Esophagus muscularis mucosa (tissue), 4 donors: ENCODE measurements around the gene TRIM41. TPM values are rescaled to one million over a fixed set of nuclear protein-coding genes. Genes with fewer than 3 reads are reported as not detected.

Source experiments
- DNase-seq: peaks from one replicate; pipeline ENCODE4 v3.0.0-alpha.2; 2017; ENCODE audit errors: extremely low spot score
- H3K27ac ChIP-seq, 4 donors: fragments of 200-600 bp; sonication (generic); replicated peaks in 1 of 4; 1 replicate in 3 of 4; 2 replicates in 1 of 4; pipeline ENCODE4 v1.5.1; 2016 to 2019; ENCODE audit warnings: mild to moderate bottlenecking in 1 of 4
- H3K27me3 ChIP-seq, 4 donors: fragments of 200-600 bp; sonication (generic); one replicate each; pipeline versions ENCODE4 v1.5.1 to v1.6.0; 2016 to 2019
- H3K36me3 ChIP-seq, 4 donors: fragments of 200-600 bp; sonication (generic); one replicate each; pipeline ENCODE4 v1.5.1; 2016 to 2019
- H3K4me1 ChIP-seq, 4 donors: fragments of 200-600 bp; sonication (generic); one replicate each; pipeline ENCODE4 v1.5.1; 2016 to 2019
- H3K4me3 ChIP-seq, 4 donors: fragments of 200-600 bp; sonication (generic); 1 replicate in 2 of 4; 2 replicates in 2 of 4; pipeline ENCODE4 v1.5.1; 2016 to 2019; ENCODE audit warnings: mild to moderate bottlenecking in 4 of 4, moderate library complexity in 1 of 4
- H3K9me3 ChIP-seq, 4 donors: fragments of 200-600 bp; sonication (generic); 1 replicate in 3 of 4; 2 replicates in 1 of 4; pipeline ENCODE4 v1.5.1; 2016 to 2019
- EP300 ChIP-seq: sonication (generic); formaldehyde crosslinking; IDR thresholded peaks from one replicate; pipeline ENCODE4 v1.6.1; 2017; ENCODE audit warnings: antibody characterized with exemption
- POLR2A ChIP-seq: fragments of 450-650 bp; IDR thresholded peaks from one replicate; pipeline ENCODE4 v1.6.1; 2017; ENCODE audit warnings: antibody characterized with exemption, moderate library complexity, mild to moderate bottlenecking, low read depth
- POLR2AphosphoS5 ChIP-seq, 2 donors: sonication (generic); formaldehyde crosslinking; IDR thresholded peaks; one replicate each; pipeline ENCODE4 v1.6.1; 2017; ENCODE audit warnings: antibody characterized with exemption in 2 of 2
- WGBS: methylation state at CpG from one replicate; pipeline ENCODE4 v1.1.5; 2018; 5-methylcytosine and 5-hydroxymethylcytosine counted together
- intact Hi-C: fragments of 100-400 bp; cut with DNase I; formaldehyde crosslinking; loops from one replicate; pipeline ENCODE4 v1.15.1; 2023
- total RNA-seq, 4 donors: library from RNA; depleted of rRNA; stranded (reverse); fragments of >200 nt; gene quantifications; one replicate each; pipeline versions ENCODE4 v1.1.0 to v1.2.1, GENCODE V29; 2016
- TF ChIP-seq, protein P1 (sequence below), 3 experiments: fragments of 200-600 bp in 2 of 3; fragments of 450-650 bp in 1 of 3; sonication (generic) in 2 of 3; IDR thresholded peaks; one replicate each; pipeline ENCODE4 v1.5.1; 2017 to 2019; ENCODE audit warnings: antibody characterized with exemption in 3 of 3, mild to moderate bottlenecking in 2 of 3, moderate library complexity in 1 of 3

The TRIM41 gene
- total RNA-seq, 4 donors from 2014 or later, result 9.8 to 22.4 (median 18.2) TPM

DNA sequence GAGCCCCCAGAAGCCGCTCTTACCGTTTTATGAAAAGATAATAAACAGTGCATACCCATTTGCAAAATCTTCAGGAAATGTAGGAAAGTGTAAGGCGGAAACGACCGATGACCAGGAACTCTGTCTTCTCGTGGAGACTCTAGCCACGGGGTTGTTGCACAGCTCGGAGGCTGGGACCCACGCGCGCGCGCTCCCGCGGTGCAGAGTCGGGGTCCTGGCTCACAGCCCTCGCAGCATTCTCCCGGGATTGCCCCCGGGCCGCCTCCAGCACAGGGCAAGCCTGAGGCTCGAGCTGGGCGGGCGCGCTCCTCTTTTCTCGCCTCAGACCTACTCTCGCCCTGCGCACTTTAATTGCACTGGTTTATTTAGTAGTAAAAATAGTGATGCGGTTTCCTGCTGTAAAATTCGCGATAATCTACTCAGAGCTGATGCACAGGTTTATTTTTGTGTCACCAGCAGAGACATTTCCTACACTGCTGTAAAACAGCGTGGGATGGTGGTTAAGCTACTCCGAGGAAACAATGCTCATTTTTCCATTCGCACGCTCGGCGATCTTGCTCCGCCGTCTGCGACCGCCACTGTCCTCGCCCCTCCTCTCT is 33.6 kb upstream of the TRIM41 start:
- peak overlapping the region; percentile 87 to 95 (median 92) for H3K27ac ChIP-seq
- no peaks in the 10 kb centered on the region for H3K27me3 ChIP-seq
- DNase-seq, result no peak
- H3K4me3 ChIP-seq, result peak overlapping the region; percentile 76 to 84 (median 78)
- H3K36me3 ChIP-seq, result no peaks in the 10 kb centered on the region
- intact Hi-C loops, result loop anchor here (1.0 kb wide), 1 partner anchor 33 kb away; no protein-coding TSS in a partner anchor
- 1% methylated on average over 26 of the region's 41 CpGs for WGBS
- H3K4me1 ChIP-seq, result peaks cover 12 to 55% (median 48%) of the 10 kb centered on the region in 4 donors
- TF ChIP-seq EP300 (no peak), POLR2A (no peak), POLR2AphosphoS5 (IDR thresholded peaks at IDR 0.05) (no peak)
- TF ChIP-seq, protein P1, sequence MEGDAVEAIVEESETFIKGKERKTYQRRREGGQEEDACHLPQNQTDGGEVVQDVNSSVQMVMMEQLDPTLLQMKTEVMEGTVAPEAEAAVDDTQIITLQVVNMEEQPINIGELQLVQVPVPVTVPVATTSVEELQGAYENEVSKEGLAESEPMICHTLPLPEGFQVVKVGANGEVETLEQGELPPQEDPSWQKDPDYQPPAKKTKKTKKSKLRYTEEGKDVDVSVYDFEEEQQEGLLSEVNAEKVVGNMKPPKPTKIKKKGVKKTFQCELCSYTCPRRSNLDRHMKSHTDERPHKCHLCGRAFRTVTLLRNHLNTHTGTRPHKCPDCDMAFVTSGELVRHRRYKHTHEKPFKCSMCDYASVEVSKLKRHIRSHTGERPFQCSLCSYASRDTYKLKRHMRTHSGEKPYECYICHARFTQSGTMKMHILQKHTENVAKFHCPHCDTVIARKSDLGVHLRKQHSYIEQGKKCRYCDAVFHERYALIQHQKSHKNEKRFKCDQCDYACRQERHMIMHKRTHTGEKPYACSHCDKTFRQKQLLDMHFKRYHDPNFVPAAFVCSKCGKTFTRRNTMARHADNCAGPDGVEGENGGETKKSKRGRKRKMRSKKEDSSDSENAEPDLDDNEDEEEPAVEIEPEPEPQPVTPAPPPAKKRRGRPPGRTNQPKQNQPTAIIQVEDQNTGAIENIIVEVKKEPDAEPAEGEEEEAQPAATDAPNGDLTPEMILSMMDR (IDR thresholded peaks at IDR 0.05), result no peak
- H3K9me3 ChIP-seq, result no peaks in the 10 kb centered on the region

DNA sequence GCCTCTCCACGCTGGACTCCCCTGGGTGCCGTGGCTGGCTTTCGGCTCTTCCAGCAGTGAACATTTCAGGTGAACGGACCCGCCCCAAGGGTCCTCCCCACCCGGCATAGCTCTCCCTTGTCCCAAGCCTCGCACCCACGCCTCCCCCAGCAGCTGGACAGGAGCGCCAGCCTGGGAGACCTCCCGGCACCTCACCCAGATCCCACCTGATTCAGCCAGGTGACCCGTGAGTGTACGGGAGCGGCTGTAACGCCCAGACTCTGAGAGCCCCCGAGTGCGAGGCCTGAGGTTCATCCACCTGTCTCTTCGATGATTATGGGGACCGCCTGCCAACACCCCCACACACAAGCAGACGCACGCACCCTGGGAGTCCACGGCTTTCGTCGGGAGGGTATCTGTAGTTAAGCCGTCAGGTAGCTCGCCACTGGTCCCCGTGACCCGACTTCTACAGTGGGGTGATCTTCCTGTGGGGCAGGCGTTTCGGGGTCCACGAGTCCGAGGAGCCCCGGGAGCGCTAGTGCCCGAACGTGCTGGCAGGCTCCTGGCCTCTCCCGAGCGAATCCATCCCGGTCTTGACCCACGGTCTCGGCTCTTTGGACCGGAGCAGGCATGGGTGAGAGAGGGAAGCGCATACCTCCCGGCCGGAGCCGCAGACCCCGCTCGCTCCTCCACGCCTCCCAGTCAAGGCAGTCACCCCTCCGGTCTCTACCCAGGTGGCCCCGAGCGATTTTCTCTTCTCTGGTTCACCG is 32.9 kb upstream of the TRIM41 start:
- Histone ChIP-seq H3K4me1 (peaks cover 11 to 49% (median 44%) of the 10 kb centered on the region in 4 donors), H3K27ac (peak overlapping the region; percentile 87 to 95 (median 92)), H3K36me3 (peaks cover 0 to 3% (median 0%) of the 10 kb centered on the region in 4 donors), H3K27me3 (no peaks in the 10 kb centered on the region), H3K4me3 (peak overlapping the region; percentile 76 to 84 (median 78)), H3K9me3 (no peaks in the 10 kb centered on the region)
- DNase-seq, result no peak
- TF ChIP-seq EP300, result no peak
- TF ChIP-seq, protein P1 (IDR thresholded peaks at IDR 0.05), result no peak
- TF ChIP-seq POLR2AphosphoS5 (IDR thresholded peaks at IDR 0.05), result no peak
- no peak for TF ChIP-seq POLR2A
- intact Hi-C loops, result loop anchor here (1.0 to 2.0 kb wide), 2 partner anchors 17 to 32 kb away; no protein-coding TSS in a partner anchor
- 0% methylated on average over 19 of the region's 52 CpGs for whole genome bisulfite sequencing

DNA sequence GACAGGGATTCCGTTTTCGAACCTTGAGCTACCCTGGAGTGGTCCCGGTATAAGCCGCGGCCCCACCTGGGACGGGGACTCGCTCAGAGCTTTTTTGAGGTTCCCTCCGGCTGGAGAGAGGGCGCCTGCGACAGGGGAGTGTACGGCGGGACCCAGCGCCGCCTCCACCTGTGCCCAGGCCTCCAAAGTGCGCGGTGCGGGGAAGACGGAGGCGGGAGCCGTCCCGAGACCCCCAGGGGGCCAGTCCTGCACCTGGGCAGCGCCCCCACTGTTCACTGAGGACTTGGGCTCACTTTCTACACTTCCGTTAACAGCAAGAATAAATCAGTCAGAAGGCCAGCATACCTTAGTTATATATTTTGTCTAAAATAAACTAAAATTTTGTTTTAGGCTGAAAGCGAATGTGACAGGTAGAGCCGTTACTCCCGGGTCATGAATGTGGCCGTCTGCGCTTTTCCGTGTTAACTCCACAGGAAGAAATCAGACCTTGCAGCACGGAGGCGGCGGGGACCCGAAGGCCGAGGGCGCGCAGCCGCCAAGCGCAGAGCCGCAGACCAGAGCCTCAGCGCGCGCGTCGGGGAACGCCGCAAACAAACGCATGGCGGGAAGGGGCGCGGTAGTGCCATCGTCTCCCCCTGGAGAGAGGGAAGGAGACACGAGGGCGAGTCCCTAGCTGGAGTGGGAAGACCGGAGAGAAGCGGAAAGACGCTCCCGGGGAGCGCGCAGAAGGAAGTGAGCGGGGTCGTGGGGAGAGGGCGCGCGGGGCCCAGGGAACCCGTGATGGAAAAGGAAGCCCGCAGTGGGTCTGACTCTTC is 32.2 kb upstream of the TRIM41 start:
- 0% methylated on average over 42 of the region's 66 CpGs for WGBS
- peak overlapping the region; percentile 87 to 95 (median 92) for H3K27ac ChIP-seq
- peak overlapping the region; percentile 76 to 84 (median 78) for H3K4me3 ChIP-seq
- H3K4me1 ChIP-seq, result peaks cover 11 to 49% (median 43%) of the 10 kb centered on the region in 4 donors
- no peak for DNase-seq
- TF ChIP-seq POLR2A (no peak), EP300 (no peak)
- TF ChIP-seq, protein P1 (IDR thresholded peaks at IDR 0.05), result peak in 1 of 3 experiments; percentile 13
- no peaks in the 10 kb centered on the region for H3K27me3 ChIP-seq
- H3K36me3 ChIP-seq, result peaks cover 0 to 3% (median 0%) of the 10 kb centered on the region in 4 donors
- intact Hi-C loops, result loop anchor here (2.0 kb wide), 1 partner anchor 16 kb away; no protein-coding TSS in a partner anchor
- H3K9me3 ChIP-seq, result no peaks in the 10 kb centered on the region

DNA sequence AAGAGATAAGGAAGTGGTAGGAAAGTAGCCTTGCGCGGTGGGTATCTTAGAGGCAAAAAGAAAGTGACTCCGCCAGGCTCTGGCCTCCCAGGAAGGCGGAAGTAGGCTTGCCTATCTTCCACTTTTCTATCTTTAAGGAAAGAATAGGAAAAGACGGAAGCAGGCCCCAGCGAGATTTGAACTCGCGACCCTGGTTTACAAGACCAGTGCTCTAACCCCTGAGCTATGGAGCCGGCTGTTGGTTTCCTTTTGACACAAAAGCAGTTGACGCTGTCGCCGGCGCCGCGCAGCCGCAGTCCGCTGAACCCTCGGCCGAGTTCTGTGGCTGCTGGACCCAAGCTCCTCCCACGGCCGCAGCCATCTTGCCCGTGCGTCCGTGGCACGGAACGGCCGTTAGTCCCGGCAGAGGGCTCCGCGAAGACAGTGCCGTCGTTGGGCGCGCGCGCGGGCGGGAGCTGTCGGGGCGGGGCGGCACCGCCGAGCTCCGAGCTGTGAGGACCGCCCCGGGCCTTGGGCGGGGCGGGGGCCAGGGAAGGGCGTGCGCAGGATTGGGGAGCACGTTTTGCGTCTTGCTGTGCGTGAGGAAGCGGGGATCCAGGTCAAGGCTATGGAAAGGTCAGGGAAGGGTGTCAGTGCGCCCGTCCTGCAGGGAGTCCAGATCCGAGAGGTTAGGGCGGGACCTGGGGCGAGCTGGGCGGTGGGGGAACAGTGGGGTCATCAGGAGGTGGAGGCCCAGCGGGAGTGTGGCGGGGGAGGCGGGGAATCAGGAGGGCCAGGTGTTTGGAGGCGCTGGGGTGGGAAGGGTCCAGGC is 31.4 kb upstream of the TRIM41 start:
- H3K27me3 ChIP-seq, result no peaks in the 10 kb centered on the region
- peak overlapping the region; percentile 87 to 95 (median 92) for H3K27ac ChIP-seq
- H3K4me3 ChIP-seq, result peak overlapping the region; percentile 76 to 84 (median 78)
- WGBS, result under 1% methylated on average over 31 of the region's 64 CpGs
- peak; percentile 100 for DNase-seq
- H3K36me3 ChIP-seq, result peaks cover 0 to 3% (median 0%) of the 10 kb centered on the region in 4 donors
- H3K4me1 ChIP-seq, result peaks cover 11 to 49% (median 43%) of the 10 kb centered on the region in 4 donors
- TF ChIP-seq, protein P1 (IDR thresholded peaks at IDR 0.05), result no peak
- TF ChIP-seq POLR2A (peak; percentile 36), POLR2AphosphoS5 (IDR thresholded peaks at IDR 0.05) (peak; percentile 85 to 90)
- no peaks in the 10 kb centered on the region for H3K9me3 ChIP-seq
- intact Hi-C loops, result loop anchor here (2.0 kb wide), 1 partner anchor 15 kb away; no protein-coding TSS in a partner anchor
